Breast epithelium (tissue), 4 donors: Measurements from ENCODE around the gene PRDM16. TPM values are rescaled to one million over a fixed set of nuclear protein-coding genes. Genes with fewer than 3 reads are reported as not detected.

Experiments used
- DNase-seq, 2 donors: peaks; one replicate each; pipeline ENCODE4 v3.0.0-alpha.2; 2019; ENCODE audit warnings: low spot score in 2 of 2
- H3K27ac ChIP-seq, 2 donors: fragments of 200-600 bp; sonication (generic) in 1 of 2; one replicate each; pipeline ENCODE4 v1.5.1; 2016 to 2019; ENCODE audit warnings: mild to moderate bottlenecking in 1 of 2
- H3K27me3 ChIP-seq, 2 donors: fragments of 200-600 bp; sonication (generic) in 1 of 2; one replicate each; pipeline versions ENCODE4 v1.5.1 to v1.6.0; 2017 to 2019; ENCODE audit warnings: control low read depth in 1 of 2, mild to moderate bottlenecking in 1 of 2
- H3K36me3 ChIP-seq: fragments of 200-600 bp; one replicate; pipeline ENCODE4 v1.5.1; 2019
- H3K4me1 ChIP-seq, 2 donors: fragments of 200-600 bp; sonication (generic); one replicate each; pipeline ENCODE4 v1.5.1; 2016 to 2019; ENCODE audit warnings: control low read depth in 1 of 2
- H3K4me3 ChIP-seq, 3 donors: fragments of 200-600 bp; sonication (generic); 1 replicate in 2 of 3; 2 replicates in 1 of 3; pipeline ENCODE4 v1.5.1; 2016 to 2019; ENCODE audit warnings: mild to moderate bottlenecking in 3 of 3, moderate library complexity in 2 of 3
- H3K9me3 ChIP-seq, 2 donors: fragments of 200-600 bp; sonication (generic) in 1 of 2; one replicate each; pipeline ENCODE4 v1.5.1; 2016 to 2019; ENCODE audit warnings: control low read depth in 1 of 2
- POLR2A ChIP-seq: fragments of 450-650 bp; IDR thresholded peaks from one replicate; pipeline ENCODE4 v1.6.1; 2016; ENCODE audit warnings: antibody characterized with exemption, mild to moderate bottlenecking, moderate library complexity
- POLR2AphosphoS5 ChIP-seq, 3 donors: sonication (generic); formaldehyde crosslinking; IDR thresholded peaks; one replicate each; pipeline ENCODE4 v1.6.1; 2017; ENCODE audit warnings: antibody characterized with exemption in 3 of 3
- intact Hi-C: fragments of 100-400 bp; cut with DNase I; formaldehyde crosslinking; loops from one replicate; pipeline ENCODE4 v1.15.1; 2023; ENCODE audit warnings: low total_unique reads
- total RNA-seq, 3 donors: library from RNA; depleted of rRNA; stranded (reverse); fragments of >200 nt; gene quantifications; one replicate each; pipeline ENCODE4 v1.1.0, GENCODE V29; 2016
- TF ChIP-seq, protein P1 (sequence below), 3 donors: fragments of 450-650 bp; IDR thresholded peaks; one replicate each; pipeline ENCODE4 v1.5.1; 2016 to 2017; ENCODE audit warnings: antibody characterized with exemption in 3 of 3, mild to moderate bottlenecking in 3 of 3, moderate library complexity in 3 of 3

Gene PRDM16
- total RNA-seq, 3 donors from 2014 or later: 0.48 to 3.8 (median 3.6) TPM

DNA sequence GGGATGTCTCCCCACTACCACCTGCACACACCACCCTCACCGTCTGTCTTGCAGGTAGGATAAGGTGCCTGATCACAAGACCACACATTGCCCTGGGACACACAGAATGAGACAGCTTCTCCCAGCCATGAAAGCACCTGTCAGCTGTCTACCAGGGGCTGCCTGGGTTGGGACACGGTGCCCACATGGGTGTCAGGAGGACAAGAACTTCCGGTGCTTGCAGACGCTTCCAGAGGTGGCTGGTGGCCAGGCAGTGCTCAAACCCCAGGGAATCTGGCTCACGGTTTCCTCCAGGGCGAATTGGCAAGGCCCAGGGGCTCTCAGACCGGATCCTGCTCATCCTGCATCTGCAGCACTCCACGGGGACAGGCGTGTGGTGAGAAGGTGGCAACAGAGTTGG, 202.9 kb downstream of the PRDM16 start:
- H3K4me1 ChIP-seq: no peaks in the 10 kb centered on the region
- intact Hi-C loops: no loop called here
- TF ChIP-seq, protein P1, sequence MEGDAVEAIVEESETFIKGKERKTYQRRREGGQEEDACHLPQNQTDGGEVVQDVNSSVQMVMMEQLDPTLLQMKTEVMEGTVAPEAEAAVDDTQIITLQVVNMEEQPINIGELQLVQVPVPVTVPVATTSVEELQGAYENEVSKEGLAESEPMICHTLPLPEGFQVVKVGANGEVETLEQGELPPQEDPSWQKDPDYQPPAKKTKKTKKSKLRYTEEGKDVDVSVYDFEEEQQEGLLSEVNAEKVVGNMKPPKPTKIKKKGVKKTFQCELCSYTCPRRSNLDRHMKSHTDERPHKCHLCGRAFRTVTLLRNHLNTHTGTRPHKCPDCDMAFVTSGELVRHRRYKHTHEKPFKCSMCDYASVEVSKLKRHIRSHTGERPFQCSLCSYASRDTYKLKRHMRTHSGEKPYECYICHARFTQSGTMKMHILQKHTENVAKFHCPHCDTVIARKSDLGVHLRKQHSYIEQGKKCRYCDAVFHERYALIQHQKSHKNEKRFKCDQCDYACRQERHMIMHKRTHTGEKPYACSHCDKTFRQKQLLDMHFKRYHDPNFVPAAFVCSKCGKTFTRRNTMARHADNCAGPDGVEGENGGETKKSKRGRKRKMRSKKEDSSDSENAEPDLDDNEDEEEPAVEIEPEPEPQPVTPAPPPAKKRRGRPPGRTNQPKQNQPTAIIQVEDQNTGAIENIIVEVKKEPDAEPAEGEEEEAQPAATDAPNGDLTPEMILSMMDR (IDR thresholded peaks at IDR 0.05): no peak
- H3K9me3 ChIP-seq: no peaks in the 10 kb centered on the region
- no peaks in the 10 kb centered on the region for H3K36me3 ChIP-seq
- H3K27ac ChIP-seq: no peak overlapping the region
- no peak for DNase-seq
- no peak overlapping the region for H3K4me3 ChIP-seq
- peaks cover 0 to 57% of the 10 kb centered on the region in 2 donors for H3K27me3 ChIP-seq

DNA sequence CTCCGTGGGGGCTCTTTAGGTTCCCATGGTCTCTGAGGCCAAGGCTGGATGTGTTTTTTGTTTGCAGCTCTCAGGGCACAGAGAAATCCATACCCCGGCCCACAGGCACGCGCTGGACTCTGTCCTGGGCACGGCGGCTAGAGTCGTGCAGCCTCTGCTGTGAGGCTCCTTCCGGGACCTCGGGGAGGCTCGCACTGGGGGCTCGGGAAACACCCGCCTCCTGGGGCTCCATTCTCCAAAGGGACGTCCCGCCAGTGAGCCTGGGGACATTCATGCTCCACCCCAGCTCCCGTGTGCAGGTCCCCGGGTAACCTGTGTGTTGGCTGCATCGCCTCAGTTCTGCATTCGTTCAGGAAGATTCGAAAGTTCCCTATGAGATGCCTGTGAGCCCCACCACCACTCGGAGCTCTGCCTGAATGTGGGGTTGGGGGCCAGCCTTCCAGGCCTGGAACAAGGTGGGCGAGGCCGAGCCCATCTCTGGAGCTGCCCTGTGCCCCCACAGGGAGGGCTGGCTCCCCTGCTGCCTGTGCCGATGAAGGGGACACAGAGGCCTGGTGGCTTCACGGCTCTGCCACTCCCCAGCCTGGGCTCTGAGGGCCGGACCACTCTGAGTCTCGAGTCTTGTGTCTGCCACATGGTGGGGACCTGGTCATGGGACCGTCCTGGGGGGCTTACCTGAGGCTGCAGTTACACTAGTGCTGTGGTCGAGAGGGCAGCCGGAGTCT, 203.5 kb downstream of the PRDM16 start:
- TF ChIP-seq POLR2AphosphoS5 (IDR thresholded peaks at IDR 0.05): no peak
- TF ChIP-seq POLR2A: no peak
- TF ChIP-seq, protein P1 (IDR thresholded peaks at IDR 0.05): no peak
- no peaks in the 10 kb centered on the region for H3K36me3 ChIP-seq
- intact Hi-C loops: no loop called here
- H3K4me3 ChIP-seq: no peak overlapping the region
- H3K27ac ChIP-seq: no peak overlapping the region
- peaks cover 0 to 55% of the 10 kb centered on the region in 2 donors for H3K27me3 ChIP-seq
- H3K4me1 ChIP-seq: no peaks in the 10 kb centered on the region
- DNase-seq: no peak
- H3K9me3 ChIP-seq: no peaks in the 10 kb centered on the region

DNA sequence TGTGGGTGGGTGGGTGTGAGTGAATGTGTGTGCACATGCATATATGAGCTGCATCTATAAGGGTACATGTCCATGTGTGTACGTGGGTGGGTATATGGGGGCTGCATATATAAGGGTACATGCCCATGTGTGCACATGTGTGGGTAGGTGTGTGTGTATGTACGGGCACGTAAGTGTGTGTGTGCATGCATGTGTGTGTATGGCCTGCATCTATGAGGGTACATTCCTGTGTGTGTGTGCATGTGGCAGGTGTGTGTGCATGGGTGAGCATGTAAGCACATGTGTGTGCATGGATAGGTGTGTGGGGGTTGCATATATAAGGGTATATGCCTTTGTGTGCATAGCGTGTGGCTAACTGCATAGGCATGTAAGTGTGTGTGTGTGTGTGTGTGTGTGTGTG, 204.4 kb downstream of the PRDM16 start:
- intact Hi-C loops: no loop called here
- TF ChIP-seq POLR2AphosphoS5 (IDR thresholded peaks at IDR 0.05) (no peak), POLR2A (no peak)
- TF ChIP-seq, protein P1 (IDR thresholded peaks at IDR 0.05): no peak
- no peak for DNase-seq
- Histone ChIP-seq H3K27me3 (peaks cover 0 to 49% of the 10 kb centered on the region in 2 donors), H3K9me3 (no peaks in the 10 kb centered on the region), H3K4me1 (no peaks in the 10 kb centered on the region), H3K27ac (no peak overlapping the region), H3K36me3 (no peaks in the 10 kb centered on the region), H3K4me3 (no peak overlapping the region)

DNA sequence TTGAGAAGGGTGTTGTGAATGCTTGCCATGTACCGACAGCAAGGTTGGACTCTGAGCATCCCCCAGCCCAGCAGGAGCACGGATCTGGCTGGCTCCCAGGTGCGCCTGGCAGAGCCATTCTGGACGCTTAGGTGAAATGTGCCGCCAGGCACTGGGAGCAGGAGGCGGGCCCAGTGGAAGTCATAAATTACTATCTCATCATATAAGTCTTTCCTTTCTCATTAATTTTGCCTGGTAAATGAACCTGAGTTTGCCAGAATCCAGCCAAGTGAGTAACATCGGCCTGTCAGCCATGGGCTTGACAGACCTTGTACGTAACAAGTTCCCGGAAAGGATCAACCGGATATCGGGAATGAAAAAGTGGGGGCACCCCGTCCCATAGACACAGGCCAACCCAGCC, 206.0 kb downstream of the PRDM16 start:
- H3K27me3 ChIP-seq: peaks cover 0 to 56% of the 10 kb centered on the region in 2 donors
- no peaks in the 10 kb centered on the region for H3K9me3 ChIP-seq
- no peak for TF ChIP-seq POLR2AphosphoS5 (IDR thresholded peaks at IDR 0.05)
- H3K4me3 ChIP-seq: no peak overlapping the region
- H3K27ac ChIP-seq: no peak overlapping the region
- H3K36me3 ChIP-seq: no peaks in the 10 kb centered on the region
- no peak for DNase-seq
- intact Hi-C loops: no loop called here
- H3K4me1 ChIP-seq: no peaks in the 10 kb centered on the region

DNA sequence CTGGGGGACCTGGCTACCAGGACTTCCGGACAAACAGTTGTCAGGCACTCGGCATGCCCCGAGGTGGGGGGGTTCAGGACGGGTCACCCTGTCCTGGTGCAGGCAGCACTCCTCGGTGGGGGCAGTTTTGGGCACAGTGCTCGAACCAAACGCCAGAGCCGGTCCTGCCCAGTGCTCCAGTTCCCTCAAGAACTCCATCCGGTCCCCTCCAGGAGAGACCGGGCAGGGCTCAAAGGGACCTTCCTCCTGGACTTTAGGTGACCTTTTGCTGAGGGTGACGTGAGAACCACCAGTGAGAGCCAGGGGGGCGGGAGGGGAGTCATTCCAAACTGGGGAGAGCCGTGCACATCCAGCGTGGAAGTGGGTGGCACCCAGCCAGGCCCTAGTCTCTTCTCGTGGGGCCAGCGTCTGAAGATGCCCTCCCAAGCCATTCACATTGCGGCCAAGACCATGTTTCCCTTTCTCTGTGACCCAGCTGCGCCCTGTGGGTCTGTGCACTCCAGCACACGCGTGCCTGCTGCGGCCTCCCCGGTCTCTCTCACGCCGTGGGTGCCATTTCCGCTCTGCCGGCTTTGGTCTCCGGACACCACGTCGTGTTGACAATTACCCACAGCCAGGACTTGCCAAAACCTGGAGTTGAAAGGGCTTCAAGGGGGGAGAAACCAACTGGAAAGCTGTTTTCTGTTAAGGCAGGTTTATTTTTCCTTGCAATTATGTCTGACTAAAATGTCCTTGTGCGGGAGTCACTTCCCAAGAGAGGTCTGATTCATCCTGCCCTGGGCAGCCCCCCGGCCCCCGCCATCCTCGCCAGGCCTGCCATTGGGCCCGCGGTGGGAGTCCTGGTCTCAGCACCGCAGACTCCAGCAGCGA, 206.7 kb downstream of the PRDM16 start:
- Histone ChIP-seq H3K4me3 (no peak overlapping the region), H3K27ac (peak overlapping the region in 1 of 2 donors; percentile 25), H3K4me1 (no peaks in the 10 kb centered on the region), H3K36me3 (no peaks in the 10 kb centered on the region), H3K27me3 (peaks cover 0 to 58% of the 10 kb centered on the region in 2 donors), H3K9me3 (no peaks in the 10 kb centered on the region)
- no peak for TF ChIP-seq POLR2A
- TF ChIP-seq POLR2AphosphoS5 (IDR thresholded peaks at IDR 0.05): no peak
- TF ChIP-seq, protein P1 (IDR thresholded peaks at IDR 0.05): no peak
- no peak for DNase-seq
- intact Hi-C loops: no loop called here
